ENCODE data around the gene GTF3C2.

GTF3C2 gene

DNA sequence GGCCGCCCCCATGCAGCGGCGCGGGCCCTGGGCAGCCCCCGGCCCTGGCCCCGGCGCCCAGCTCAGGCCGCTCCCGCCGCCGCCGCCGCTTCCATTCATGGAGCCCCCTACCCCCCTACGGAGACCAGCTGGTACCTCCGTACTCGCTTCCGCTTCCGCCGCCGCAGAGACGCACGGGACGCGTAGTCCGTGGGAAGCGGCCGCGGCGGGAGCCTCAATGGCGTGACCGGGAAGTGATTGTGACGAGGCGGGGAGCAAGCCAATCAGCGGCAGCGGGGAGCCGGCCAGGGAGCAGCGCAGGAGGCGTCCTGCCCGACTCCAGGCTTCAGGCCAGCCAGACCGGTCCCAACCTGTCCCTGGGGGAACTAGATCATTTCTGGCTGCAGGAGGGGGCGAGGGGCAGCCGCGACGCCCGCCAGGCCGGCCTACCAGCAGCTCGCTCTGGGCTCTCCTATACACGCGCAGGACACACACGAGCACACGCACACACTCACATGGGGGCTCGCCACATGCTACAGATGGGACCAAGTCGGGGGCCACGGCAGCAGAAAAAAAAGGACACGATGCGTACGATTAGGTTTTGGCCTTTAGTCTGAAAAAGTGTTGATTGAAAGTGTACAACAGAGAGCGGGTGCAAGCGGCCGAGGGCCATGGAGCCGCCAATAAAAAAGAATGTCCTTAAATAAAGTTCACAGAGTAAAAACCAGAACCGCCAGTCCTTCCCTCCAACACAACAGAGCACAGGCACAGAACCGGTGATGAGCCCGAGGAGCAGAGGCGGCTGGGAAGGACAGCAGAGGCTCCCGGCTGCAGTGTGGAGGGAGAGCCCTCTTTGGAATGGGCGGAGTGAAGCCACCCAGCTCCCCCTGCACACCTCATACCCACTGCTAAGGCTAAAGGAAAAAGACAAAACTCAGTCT is 24.3 kb upstream of the GTF3C2 start, which contains the start of gene ZNF513:
ZNF513 (minus strand) TSS at position 109 of the 920 bp plus-strand sequence. CDS start 208 bp downstream, outside the sequence.
- H3K4me3 ChIP-seq (ENCODE audit: low read depth, low read length) = peak within 1 kb of the TSS; percentile 56
- TF ChIP-seq, protein P1, sequence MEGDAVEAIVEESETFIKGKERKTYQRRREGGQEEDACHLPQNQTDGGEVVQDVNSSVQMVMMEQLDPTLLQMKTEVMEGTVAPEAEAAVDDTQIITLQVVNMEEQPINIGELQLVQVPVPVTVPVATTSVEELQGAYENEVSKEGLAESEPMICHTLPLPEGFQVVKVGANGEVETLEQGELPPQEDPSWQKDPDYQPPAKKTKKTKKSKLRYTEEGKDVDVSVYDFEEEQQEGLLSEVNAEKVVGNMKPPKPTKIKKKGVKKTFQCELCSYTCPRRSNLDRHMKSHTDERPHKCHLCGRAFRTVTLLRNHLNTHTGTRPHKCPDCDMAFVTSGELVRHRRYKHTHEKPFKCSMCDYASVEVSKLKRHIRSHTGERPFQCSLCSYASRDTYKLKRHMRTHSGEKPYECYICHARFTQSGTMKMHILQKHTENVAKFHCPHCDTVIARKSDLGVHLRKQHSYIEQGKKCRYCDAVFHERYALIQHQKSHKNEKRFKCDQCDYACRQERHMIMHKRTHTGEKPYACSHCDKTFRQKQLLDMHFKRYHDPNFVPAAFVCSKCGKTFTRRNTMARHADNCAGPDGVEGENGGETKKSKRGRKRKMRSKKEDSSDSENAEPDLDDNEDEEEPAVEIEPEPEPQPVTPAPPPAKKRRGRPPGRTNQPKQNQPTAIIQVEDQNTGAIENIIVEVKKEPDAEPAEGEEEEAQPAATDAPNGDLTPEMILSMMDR (IDR thresholded peaks at IDR 0.05; ENCODE audit: insufficient read depth, low read depth, low read length, missing control alignments) = no peak
- peak; percentile 94 for DNase-seq (ENCODE audit: low read depth)

DNA sequence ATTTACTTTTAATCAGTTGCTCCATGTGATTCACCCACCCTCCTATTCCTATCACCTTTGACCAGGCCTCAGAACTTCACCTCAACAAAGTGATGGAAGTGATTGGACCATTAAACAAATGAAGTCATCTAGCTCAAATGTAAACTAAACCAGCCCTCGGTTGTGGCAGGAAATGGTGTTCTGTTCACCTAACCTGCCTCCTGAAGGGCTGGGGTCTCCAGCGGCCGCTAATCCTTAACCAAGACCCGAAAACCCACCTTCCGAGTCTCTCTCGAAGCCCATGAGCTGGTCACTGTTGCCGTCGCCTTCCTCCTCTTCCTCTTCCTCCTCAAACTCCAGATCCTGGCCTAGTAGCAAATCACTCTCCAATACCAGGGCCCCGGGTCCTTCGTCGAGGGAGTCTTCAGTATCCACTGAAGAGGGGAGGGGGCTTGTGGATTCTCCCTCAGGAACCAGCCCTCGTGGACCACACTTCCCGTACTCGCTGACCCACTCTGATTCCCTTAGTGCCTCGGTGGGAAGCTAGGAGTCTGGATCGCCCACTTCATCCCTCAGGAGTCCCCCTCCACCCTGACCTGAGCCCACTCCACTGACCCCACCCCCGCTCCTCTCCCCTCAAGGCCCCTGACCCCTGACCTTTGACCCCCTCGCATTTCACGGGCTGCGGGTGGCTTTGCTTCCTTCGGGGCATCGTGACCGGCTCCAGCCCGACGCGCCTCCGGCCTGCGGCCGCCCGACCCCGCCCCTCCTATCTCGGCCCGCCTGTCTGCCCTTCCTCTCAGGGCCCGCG is 23.5 kb upstream of the GTF3C2 start:
- H3K4me3 ChIP-seq (ENCODE audit: low read depth, low read length) = peak overlapping the region; percentile 56
- DNase-seq (ENCODE audit: low read depth) = peak; percentile 35
- TF ChIP-seq, protein P1 (IDR thresholded peaks at IDR 0.05; ENCODE audit: insufficient read depth, low read depth, low read length, missing control alignments) = no peak

DNA sequence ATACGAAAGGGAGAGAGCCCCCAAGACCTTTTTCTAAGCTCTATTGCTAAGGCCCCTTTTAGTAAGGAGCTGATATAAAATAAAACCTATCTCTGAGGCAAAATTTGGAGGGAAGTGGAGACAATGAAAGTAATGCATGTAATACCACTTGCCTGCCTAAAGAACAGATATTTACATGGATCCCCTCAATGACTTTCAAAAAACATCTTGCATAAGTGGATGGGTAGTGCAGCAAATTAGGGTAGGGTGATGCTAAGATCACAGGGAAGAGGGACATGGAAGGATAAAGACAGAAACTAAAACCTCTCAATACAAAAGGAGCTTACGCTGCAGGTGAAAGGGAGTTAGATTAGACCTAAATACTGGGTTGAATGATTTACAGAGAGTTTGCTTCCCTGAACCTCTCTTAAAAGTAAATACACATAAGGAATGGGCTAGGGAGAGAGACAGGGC is 22.8 kb upstream of the GTF3C2 start:
- DNase-seq (ENCODE audit: low read depth) = no peak
- peak overlapping the region; percentile 56 for H3K4me3 ChIP-seq (ENCODE audit: low read depth, low read length)
- TF ChIP-seq, protein P1 (IDR thresholded peaks at IDR 0.05; ENCODE audit: insufficient read depth, low read depth, low read length, missing control alignments) = no peak

DNA sequence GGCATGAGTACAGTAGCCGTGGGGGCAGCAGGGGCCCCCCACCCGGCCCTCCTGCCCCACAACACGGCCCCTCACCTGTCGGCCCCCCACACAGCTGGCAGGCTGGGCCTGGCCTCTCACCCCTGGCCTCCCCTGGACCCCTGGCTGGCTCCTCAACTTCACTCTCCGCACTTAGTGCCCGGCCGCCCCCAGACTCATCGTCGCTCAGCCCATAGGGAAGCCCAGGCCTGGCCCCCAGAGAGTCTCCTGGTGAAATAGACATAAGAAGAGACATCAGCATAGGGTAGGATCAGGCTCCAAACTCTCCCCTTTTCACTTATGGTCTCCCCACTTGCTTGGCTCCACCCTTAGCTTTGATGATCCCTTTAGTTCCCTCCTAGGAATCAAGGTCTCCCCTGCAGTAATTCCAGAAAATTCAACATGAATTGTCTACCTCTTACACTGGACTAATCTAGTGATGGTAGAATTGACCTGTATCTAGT is 22.3 kb upstream of the GTF3C2 start:
- DNase-seq (ENCODE audit: low read depth) = no peak
- peak overlapping the region; percentile 56; the same call in 1 of the 2 replicates for H3K4me3 ChIP-seq (ENCODE audit: low read depth, low read length)
- TF ChIP-seq, protein P1 (IDR thresholded peaks at IDR 0.05; ENCODE audit: insufficient read depth, low read depth, low read length, missing control alignments) = no peak

DNA sequence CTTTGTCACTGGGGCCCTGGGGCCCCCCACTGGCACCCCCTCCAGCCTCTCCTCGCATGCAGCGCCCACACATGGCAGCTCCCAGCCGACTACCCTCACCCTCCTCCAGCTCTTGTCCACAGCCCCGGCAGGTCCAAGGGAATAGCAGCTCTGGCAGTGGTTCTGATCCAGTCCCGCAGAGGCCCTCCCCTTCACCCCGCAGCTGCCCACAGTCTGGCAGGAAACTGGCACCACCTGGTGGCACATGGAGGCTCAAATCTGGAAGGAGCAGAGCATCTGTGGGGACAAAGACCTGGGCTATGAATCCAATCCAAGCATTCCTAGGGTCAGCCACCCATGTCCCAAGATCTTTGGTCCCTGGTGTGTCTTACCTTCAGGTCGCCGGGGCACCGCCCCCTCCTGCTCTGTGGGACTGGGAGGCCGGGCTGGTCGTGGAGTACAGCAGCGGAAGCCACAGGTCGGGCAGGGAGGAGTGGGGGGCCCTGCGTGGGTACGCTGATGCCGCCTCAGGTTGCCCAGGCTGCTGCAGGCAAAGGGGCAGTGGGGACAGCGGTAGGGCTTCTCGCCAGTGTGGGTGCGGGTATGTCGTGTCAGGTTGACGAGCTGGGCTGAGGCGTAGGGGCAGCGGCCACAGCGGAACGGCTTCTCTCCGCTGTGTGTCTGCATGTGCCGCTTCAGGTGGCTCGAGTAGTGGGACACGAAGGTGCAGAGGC is 21.7 kb upstream of the GTF3C2 start:
- TF ChIP-seq, protein P1 (IDR thresholded peaks at IDR 0.05; ENCODE audit: insufficient read depth, low read depth, low read length, missing control alignments) = no peak
- DNase-seq (ENCODE audit: low read depth) = no peak
- no peak overlapping the region for H3K4me3 ChIP-seq (ENCODE audit: low read depth, low read length)

DNA sequence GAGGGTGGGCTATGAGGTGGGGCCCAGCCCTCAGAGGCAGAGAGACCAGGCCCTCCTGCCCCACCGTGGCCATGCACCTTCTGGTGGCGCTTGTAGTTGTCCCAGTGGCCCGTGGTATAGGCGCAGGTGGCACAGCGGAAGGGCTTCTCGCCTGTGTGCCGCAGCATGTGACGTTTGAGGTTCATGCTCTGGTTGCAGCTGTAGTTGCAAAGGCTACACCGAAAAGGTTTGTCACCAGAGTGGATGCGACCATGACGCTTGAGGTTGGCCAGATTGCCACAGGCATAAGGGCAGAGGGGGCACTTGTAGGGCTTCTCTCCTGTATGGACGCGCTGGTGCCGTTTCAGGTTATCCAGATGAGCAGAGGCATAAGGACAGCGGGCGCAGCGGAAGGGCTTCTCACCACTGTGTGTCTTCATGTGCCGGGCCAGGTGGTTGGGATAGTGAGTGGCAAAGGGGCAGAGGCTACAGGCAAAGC is 21.1 kb upstream of the GTF3C2 start:
- TF ChIP-seq, protein P1 (IDR thresholded peaks at IDR 0.05; ENCODE audit: insufficient read depth, low read depth, low read length, missing control alignments) = no peak
- DNase-seq (ENCODE audit: low read depth) = no peak
- no peak overlapping the region for H3K4me3 ChIP-seq (ENCODE audit: low read depth, low read length)
